ENCODE results near the gene SH3TC1.

Gene SH3TC1

DNA sequence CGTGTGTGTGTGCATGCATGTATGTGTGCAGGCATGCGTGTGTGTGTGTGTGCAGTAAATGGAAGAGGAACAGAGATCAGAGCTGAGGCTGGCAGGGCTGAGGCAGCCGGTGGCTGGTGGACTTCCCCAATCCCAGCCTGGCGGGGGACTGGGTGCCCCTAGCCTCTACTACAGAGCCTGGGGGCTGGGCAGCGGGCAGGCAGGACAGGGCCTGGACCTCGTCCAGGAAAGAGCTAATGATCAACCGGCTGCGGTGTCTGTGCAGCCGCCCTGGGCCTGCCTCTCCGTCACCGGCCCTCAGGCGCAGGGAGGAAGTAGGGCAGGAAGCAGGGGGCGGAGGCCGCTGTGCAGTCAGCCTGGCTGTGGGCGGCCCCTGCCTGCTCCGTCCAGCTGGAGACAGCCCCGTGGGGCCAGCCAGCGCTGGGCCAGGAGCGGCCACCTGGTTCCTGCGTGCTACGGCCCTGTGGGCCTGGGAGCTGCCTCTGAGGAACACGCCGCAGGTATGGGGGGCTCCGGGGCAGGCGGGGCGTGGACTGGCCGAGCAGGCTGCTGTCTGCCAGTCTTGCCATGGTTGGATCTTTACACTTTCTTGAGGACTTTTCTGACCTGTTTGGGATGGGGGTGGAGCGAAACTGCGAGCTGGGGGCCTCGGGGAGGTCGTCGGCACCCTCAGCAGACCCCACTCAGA, at the start of gene SH3TC1:
SH3TC1 (plus strand) TSS at position 385 of the 688 bp plus-strand sequence. CDS start 5,905 bp downstream, outside the sequence.
- DNase-seq (ENCODE audit: low spot score): no peak

DNA sequence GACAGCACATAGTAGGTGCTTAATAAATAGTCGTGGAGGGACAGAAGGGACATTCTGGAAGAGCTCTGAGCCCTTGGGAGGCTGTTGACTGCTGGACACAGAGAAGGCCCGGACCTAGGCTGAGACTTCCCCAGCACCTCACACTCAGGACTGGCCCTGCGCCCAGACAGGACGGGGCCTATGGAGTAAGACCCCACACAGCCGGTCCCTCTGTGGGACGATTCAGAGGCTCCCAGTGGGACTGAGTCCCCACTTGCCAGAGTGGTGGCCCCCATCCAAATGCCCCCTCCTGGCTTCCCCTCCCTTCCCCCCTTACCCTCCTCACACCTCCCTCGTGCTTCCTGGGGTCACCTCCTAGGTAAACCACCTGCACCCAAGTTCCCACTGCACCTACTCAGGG, 49.4 kb upstream of the SH3TC1 start:
- DNase-seq (ENCODE audit: low spot score): no peak

DNA sequence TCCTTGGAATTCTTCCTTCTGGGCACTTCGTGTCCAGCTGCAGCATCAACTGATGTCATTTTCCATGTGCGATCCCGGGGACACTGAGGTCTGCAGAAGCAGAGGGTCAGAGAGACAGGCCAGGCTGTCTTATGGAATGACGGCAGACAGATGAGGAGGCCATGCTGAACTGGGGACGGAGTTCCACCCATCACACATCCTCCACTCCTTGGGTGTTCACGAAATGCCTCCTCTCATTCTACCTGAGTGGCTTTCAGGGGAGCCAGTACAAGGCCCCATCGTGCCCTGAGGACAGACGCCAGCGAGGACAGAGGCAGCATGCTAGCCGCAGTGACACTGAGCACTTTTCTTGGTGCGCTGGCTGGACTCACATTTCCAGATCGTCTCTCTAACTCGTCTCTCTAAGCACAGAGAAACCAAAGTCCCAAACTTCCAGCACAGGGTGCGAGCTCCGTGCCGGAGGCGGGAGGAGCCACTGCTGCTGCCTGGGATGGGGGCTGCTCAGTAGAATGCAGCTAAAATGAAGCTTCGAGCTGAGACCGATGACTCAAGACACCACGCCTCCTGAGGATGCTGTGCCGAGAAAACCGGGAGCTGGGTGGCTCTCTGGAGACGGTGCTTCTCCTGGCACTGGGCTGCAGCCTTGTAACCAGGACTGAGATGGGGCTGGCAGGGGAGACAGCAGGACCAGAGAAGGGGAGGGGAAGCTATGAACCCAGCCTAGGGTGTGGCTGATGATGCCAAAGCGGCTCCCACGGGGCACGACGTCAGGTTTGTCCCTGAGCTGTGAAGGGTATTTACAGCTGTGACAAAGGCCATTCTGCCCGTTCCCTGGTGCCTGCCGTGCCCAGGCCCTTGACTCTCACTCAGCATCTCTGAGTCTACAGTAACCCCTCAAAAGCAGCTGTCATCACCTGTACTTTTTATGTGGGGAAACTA, 48.7 kb upstream of the SH3TC1 start:
- no peak for DNase-seq (ENCODE audit: low spot score)

DNA sequence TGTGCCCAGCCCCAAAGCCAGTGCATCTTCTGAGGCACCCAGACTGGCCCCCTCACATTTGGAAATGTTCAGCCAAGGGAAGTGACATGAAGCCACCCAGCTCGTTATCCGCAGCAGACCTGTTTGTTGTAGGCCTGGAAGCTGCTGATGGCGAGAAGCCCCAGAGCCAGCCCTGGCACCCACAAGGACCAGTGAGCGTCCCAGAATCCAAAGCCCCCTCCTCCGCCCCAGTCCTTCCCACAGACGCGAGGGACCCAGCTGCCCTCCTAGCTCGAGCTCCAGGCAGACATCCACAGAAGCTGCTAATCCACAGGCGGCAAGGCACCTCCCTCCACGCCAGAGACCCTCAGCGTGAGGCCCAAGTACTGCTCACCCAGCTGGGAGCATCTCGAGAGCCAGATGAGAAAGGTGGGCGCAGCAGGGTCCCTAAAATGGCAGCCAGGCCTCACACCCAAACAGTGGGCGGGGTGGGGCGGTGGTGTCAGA, 47.9 kb upstream of the SH3TC1 start:
- no peak for DNase-seq (ENCODE audit: low spot score)

DNA sequence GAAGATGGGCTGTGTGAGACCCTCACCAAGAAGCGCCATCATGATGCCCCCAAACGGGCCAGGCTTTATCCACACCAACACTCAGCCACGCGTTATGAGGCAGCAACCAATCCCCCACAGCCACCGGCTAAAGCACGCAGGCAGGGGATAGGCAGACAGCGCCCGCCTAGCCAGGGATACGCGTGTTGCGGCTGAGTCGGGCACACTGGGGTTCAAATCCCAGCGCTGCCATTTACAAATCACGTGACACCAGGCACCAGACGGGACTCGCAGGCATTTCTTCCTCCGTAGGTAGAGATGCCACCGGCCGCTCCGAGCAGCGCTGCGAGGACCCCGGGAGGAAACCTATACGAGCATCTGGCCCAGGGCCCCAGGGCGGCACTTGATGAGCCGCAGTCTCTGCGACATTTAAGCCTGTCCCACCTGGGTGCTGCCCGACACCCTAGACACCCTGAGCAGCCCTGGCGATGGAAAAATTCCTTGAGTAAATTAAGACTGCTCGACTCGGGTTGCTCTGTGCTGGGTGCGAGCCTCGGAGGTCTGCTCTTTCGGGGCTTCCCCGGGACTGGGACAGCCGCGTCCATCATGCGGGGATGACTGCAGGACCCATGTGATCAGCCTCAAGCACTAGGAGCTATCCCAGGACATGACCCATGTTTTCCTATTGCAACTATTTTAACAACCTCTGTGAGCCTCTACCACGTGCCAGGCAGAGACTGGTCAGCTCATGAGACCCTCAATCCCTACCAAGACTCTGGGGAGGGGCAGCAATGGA, 46.8 kb upstream of the SH3TC1 start:
- no peak for DNase-seq (ENCODE audit: low spot score)

DNA sequence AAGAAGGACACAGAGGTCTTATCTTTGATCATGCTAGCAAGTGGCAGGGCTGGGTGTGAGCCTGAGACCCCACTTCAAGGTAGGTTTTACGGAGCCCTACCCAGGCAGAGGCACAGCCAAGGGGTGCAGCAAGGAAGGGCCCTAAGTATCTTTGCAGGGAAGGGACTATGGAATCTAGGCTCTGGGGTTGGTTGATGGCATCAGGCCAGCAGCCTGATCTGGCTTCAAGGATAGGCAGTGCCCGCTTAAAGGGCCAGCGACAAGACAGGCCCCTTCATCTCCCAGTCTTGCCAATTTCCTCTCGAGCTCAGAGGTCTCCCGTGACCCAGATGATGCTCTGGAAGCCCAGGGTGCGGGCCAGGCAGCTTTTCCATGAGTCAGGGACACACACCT, 46.2 kb upstream of the SH3TC1 start:
- no peak for DNase-seq (ENCODE audit: low spot score)

DNA sequence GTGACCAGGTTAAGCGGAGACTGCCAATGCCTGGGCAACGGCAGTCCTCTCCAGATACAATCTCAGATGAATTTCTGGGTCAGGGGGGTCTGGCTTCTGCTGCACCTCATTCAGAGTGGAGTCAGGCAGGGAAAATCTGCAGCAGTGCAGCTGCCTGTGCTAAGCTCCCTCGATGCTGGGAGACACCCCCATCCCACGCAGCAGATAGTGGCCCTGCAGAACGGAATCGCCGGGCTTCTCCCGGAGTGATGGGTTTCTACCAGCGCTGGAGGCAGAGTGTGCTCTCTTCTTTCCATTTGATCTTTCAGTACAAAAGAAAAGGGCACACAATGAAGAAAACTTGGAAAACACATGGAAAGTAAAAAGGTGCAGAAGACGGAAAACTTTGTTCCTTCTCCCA, 45.6 kb upstream of the SH3TC1 start:
- DNase-seq (ENCODE audit: low spot score): no peak

DNA sequence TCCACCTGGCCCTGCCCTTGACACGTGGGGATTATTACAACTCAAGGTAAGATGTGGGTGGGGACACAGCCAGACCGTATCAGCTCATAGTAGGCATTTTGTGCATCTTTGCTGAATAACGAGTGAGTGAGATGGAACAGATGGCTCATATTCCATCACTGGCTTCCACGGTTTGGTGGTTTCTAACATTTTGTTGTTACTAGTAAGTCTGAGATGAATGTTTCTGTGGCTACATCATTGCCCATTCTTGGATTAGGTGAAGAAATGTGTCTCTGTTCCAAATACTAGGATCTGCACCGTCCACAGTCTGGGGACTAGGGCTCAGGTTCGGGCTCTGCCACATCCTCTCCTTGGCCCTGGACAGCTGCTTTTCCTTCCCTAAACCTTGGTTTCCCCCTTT, 44.0 kb upstream of the SH3TC1 start:
- no peak for DNase-seq (ENCODE audit: low spot score)

DNA sequence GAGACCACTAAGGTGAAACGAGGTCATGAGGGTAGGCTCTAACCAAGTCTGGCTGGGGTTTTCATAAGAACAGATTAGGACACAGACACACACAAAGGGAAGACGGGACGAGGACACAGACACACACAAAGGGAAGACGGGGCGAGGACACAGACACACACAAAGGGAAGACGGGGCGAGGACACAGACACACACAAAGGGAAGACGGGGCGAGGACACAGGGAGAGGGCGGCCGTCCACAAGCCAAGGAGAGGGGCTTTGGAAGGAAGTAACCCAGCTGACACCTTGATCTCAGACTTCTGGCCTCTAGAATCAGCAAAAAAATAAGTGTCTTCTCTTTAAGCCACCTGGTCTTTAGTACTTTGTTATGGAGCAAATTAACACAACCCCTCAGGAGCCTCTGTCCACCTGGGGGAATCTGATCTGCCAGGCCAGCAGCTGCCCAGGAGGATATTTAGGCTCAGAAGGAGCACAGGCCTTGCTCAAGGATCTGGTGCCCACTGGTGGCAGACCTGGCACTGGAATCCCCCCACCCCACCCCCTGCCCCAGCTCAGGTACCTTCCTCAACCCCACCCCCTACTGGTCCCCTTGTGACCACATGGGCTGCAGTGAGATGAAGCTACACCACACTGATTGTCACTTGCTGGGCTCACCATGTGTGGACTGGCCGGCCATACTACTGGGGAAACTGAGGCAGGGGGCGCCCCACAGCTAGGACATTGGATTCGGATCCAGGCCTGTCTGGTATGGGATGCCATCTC, 43.2 kb upstream of the SH3TC1 start:
- DNase-seq (ENCODE audit: low spot score): no peak

DNA sequence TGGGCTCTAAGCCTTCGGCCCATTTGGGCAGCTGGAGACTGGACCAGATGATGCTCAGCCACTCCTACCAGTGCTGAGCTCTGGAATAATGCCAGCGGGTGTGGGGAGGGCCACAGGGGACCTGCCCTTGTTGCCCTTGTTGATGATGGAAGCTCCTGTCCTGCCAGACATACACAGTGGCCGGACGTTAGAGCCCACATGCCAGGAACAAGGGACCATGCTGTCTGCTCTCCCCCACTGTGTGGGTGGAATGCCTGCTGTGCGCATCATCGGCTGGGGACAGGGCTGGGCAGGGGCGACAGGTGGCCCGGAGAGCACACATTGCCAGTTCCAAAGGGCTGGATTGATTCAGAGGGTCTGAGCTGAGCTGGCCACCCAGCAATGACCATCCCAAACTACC, 42.5 kb upstream of the SH3TC1 start:
- no peak for DNase-seq (ENCODE audit: low spot score)

DNA sequence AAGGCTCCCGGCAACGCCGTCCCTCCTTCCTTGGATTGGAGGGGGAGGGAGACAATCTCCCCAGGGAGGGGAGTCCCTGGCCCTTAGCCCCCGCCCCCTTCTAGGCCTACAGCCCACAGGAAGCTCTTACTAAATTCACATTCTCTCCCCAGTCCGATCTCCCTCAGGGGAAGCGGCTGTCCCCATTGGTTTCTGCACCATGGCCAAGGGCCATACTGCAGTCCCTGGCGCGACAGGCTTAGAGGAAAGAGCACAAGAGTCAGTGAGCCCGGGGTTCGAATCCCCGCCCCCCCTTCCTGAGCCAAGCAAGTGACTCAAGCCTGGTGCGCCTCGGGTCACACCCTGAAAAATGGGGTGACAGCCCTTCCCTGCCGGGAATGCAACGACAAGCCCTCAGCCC, 41.6 kb upstream of the SH3TC1 start:
- no peak for DNase-seq (ENCODE audit: low spot score)

DNA sequence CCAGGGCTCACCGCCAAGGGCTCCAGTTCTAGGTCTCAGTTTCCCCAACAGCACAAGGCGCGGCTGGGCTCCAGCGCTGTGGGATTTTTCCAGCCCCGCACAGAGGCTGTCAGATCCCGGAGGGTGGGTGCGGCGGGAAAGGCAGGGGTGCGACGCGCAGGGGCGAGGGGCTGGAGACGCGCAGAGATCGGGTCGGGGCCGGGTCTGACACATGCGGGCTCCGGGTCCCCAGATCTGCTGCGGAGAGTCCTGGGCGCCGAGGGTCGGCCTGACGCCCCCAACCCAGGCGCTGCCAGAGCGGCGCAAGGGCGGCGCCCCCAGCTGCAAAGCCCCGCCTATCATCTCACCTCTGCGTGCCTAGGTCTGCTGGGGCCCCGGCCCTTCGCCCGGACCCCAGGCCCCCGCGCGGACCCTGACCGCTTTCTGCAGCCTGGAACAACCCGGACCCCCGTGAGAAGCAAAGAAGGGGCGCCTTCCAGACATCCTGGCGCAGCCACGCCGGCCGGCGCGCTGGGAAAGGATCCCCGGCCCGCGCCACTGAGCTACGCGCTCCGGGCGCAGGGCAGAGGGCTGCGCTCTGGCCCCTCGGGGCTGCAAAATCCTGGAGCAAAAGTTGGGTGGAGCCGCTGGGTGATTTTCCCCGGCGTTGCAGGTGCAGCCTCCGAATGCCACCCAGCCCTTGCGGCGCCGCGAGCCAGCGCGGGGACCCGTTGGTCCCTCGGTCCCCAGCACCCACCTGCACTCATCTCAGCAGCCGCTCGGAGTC, 41.0 kb upstream of the SH3TC1 start:
- DNase-seq (ENCODE audit: low spot score): no peak

DNA sequence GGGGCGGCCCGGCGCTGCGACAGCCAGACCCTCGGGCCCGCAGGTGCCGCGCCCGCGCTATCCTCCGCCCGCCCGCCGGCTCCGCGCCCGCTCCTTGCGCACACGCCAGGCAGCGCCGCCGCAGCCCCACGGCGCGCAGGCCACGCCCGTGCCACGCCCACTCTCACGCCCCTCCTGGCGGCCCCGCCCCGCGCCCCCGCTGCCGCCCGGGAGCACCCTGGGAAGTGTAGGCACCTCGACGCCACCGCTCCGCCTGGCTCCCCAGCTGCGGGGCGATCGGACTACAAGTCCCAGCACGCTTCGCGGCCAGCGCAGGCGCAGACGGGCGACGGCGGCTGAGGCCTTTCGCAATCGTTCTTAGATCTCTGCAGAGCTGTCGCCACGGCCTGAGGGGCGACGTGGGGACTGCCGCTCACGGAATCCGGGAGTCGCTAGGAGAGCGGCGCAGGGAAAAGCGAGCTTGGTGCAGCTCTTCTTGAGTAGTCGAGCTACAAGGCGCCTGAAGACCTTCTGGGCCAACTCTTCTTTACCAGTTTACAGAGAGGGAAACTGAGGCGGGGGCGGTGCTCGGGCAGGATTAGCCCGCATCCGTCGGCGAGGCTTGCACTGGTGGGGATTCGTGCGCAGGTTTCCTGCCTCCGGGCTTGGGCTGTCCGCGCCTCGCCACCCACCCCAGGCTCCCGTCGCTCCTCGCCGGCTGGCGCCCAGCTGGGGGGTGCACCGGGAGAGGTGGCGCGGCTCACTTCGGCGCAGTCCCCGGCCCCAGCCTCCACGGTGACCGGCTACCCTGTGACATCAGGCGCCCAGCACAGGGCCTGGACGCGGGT, 40.2 kb upstream of the SH3TC1 start, which contains the start of gene ABLIM2:
ABLIM2 (minus strand) TSS at position 104 of the 827 bp plus-strand sequence. CDS start 124 bp downstream, outside the sequence.
- peak; percentile 84 for DNase-seq (ENCODE audit: low spot score)

DNA sequence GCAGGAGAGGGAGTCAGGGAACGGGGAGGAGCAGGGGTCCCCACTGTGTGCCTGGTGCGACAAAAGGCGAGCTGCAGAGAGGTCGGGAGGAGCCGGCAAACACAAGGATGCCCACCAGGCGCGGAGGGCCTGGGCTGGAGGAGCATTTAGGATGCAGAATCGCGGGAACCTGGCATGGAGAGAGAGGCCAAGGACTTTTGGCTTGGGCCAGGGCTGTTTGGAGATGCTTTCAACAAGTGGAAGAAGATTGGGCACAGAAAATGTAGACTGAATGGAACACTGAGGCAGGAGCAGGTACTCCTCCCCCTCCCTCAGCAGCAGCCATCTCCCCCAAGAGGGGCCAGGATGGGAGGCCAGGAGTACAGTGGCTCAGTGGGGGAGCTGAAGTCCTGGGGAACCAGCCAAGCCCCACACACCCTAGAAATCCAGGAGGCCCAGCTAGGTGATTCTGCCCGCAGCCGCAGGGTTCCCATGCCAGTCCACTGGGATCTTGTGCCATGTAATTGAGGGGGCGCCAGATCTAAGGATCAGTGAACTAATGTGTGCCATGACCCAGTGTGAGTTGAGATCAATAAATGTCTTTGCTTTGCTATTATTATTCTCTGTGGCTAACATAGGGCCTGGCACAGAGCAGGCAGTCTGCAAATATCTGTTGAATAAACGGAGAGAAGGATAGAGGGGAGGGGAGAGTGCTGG, 39.4 kb upstream of the SH3TC1 start:
- DNase-seq (ENCODE audit: low spot score): no peak

DNA sequence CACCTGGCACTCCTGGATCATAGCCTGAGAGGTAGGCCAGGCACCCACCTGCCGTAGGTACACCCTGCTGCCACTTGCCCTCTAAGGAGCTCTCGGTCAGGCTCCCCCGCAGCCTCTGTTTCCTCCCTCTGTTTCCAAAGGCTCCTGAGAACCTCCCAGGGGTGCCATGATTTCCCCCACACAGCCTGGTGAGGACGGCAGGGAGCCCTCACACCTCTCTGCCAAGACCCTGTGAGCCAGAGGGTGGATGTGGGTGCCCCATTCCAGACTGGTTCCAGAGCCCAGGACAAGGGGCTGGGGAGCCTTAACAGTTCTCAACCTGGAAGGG, 38.9 kb upstream of the SH3TC1 start:
- no peak for DNase-seq (ENCODE audit: low spot score)

DNA sequence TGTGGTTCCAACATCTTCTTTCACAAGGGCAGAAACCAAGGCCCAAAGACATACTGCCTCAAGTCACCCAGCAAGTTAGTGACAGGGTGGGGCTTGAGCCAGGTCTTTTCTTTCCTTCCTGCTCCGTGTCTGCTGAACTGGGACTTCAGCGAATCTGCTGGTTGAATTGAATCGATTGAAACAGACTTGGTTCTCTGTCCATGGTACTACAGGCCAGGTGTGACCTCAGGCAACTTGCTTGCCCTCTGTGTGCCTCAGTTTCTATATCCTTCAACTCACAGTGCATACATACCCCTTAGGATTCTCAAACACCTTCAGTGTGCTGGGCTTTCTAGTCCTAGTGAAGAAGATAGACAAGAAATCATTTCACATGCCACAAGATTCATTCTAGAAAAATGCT, 38.5 kb upstream of the SH3TC1 start:
- DNase-seq (ENCODE audit: low spot score): no peak

DNA sequence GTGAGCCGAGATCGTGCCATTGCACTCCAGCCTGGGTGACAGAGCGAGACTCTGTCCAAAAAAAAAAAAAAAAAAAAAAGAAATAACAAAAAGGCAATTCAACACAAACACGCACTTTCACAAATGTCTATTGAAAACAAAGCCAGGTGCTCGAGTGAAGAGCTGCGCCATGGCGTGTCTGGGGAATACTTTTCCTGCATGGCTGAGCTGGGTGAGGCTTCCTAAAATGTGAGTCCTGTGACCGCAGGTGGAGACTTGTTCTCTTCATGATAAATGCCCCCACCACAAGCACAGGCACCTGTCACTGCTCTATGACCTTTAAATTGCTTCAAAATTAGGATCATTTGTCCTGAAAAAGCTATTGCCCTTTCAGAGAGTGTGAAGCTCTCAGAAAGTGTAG, 36.5 kb upstream of the SH3TC1 start:
- no peak for DNase-seq (ENCODE audit: low spot score)

DNA sequence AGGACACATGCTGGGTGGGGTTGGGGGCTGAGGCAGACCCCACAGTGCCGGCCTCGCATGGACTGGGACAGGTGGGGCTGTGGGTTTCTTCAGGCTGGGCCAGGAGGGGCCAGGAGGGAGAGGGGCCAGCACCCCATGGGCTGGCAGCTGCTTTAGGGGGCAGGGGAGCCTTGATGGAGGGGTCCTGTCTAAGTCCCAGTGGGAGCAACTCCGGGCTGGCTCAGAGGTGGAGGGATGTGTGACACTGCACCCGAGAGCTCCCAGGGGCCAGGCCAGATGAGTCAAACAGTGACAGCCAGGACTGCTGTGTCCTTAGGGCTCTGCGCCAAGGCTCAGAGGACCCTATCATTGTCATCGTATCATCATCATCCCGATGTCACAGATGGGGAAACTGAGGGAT, 36.1 kb upstream of the SH3TC1 start:
- DNase-seq (ENCODE audit: low spot score): no peak

DNA sequence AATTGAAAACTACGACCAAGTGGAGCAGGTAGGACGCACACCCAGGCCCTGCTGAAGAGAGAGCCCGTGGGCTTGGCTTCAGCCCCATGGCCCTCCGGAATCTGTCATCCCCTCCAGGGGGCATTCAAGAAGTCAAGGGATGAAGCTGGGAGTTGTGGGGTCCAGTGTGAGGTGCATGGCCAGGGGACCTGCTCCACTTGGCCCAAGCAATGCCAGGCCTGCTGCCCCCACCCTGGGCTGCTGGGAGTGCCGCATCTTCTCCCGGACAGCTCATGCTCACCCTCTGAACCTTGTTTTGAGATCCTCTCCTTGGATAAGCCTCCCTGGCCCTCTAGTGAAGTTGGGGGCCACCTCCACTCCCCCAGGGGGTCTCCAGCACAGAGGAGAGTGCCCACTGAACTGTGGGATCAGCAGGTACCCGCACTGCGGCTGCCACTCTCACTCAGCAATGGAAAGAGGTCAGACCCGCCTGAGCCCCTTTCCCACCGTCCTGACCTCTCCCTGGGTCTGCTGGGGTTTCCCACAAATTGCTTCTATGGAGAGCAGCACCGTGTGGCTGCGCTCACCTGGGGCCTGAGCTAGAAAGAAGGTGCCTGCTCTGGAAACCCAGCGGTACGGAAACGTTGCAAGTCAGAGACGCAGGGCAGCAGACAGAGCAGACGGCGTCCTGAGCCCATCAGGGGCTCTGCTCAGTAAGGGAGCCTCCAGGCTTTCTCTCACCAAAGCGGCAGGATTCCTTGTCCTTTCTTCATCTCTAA, 35.5 kb upstream of the SH3TC1 start:
- no peak for DNase-seq (ENCODE audit: low spot score)
